ENCODE results near the gene NPB.

- TF ChIP-seq CTCF (IDR thresholded peaks at IDR 0.05), result no peak
- TF ChIP-seq POLR2A (IDR thresholded peaks at IDR 0.05), result no peak
Observed at GRCh38 chr17:81867170-81867990, 34.7 kb upstream of the NPB start.
